GM19467 (cell line): ENCODE results near the gene RASIP1.

Experiments
- ATAC-seq: cut with Tn5 transposase; IDR thresholded peaks from one replicate; pipeline ENCODE4 v1.9.1; 2021; ENCODE audit warnings: mild to moderate bottlenecking, moderate library complexity; ENCODE audit not compliant: unreplicated experiment

RASIP1 gene

GRCh38 chr19:48755787-48756186 lies 15.4 kb upstream of the RASIP1 start:
- no peak for ATAC-seq

DNA sequence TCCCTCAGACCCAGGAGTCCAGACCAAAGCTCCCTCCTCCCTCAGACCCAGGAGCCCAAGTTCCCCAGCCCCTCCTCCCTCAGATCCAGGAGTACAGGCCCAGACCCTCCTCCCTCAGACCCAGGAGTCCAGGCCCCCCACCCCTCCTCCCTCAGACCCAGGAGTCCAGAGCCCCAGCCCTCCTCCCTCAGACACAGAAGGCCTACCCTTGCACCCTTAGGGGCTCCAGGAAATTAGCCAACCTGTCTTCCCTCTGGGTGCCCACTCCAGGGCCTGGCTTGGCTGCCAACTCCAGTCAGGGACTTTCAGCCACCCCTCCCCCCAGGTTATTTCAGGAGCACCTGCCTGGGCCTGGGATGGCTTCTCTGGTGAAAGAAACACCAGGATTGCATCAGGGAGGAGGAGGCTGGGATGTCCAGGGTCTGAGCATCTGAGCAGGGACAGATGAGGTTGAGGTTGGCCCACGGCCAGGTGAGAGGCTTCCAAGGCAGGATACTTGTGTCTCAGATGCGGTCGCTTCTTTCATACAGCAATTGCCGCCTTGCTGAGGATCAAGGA lies 14.8 kb upstream of the RASIP1 start, which contains the start of gene FGF21:
TSS of gene FGF21 (plus strand) at position 441 of the 558 bp plus-strand sequence. CDS start 713 bp downstream, outside the sequence.
- no peak for ATAC-seq

DNA sequence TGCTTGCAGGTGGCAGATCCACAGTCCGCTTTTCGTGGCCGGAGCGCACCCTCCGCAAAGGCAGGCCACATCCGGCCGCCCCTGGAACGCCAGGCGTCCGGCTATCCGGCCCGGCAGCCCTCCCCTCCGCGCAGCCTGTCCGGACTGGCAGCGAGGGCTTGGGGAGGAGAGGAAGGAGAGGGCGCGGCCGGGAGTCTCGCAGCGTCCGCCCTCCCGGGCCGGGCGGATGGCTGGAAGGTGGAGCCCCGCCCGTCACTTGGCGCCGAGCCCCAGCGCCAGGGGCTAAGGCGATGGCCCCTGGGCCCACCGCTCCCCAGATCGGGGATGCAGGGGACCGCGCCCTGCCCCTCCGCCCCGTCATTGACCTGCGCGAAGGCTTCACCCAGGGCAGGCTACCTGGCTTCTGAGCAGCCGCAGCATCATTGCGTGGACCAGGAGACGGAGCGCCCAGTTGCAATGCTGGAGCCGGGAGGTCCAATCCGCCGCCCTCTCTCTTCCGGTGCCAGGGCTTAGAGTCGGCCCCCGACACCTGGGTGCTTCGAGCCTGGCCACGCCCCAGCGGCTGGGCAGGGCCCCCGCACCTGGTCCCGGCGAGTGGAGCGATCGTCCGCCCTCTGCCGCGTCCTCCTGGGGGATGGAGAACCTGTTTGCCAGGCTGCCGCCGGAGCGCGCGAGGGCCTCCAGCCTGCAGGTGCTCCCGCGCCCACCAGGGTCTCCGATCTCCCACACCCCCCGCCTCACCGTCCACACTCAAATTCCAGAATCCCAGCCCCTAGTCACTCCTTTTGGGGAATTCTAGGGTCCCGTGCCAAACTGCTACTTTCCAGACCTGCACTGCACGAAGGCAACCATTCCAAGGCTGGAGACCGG lies 12.3 kb upstream of the RASIP1 start, which contains the start of gene FUT1:
TSS of gene FUT1 (minus strand) at position 146 of the 870 bp plus-strand sequence. CDS start 1,360 bp downstream, outside the sequence.
- no peak for ATAC-seq

DNA sequence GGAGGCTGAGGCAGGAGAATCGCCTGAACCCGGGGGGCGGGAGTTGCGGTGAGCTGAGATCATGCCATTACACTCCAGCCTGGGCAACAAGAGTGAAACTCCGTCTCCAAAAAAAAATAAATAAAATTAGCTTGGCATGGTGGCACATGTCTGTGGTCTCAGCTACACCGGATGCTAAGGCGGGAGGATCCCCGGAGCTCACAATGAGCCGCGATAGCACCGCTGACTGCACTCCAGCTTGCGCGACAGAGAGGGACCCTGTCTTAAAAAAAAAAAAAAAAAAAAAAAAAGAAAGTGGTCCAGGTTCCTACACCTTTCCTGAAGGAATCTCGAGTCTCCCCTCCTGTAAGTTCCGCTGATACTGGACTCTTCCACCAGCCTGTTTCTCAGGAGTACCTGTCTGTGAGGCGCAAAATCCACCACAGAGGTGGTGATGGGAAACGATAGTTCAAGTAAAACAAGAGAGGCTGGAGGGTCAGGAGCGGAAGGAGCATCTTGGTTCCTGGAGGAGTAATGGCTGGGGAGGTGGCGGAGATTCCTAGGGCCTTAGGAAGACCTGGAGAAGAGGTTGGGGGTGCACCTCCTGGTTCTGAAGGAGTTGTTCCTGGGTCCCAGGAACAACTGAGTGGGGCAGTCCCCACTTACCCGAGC lies 11.6 kb upstream of the RASIP1 start:
- ATAC-seq: no peak

DNA sequence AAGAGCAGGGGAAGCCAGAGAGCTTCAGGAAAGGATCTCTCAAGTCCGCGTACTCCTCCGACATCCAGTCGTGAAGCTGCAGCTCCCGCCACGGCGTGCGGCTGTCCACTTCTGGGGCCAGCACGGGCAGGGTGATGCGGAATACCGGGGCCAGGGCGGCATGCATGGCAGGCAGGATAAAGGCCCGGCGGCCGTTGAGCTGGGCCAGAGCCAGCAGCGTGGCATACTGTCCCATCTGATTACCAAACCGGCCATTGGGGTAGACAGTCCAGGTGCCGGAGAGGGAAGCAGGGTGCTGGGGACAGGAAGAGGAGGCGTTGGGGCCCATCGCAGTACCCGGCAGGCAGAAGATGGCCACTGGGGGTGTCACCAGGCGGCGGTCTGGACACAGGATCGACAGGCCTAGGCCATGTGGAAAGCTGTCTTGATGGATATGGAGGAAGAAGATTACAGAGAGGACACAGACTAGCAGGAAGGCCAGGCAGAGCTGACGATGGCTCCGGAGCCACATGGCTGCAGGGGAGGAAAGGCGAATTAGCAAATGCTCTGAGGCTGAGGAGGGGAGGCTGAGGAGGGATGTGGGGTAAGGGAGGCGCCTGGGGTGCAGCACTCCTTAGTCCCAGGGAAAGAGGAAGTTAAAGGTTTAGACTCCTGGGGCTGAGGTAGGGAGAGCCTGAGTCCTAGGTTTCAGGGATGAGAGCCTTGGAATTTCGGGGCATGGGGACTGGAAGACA lies 10.5 kb upstream of the RASIP1 start:
- ATAC-seq: no peak

DNA sequence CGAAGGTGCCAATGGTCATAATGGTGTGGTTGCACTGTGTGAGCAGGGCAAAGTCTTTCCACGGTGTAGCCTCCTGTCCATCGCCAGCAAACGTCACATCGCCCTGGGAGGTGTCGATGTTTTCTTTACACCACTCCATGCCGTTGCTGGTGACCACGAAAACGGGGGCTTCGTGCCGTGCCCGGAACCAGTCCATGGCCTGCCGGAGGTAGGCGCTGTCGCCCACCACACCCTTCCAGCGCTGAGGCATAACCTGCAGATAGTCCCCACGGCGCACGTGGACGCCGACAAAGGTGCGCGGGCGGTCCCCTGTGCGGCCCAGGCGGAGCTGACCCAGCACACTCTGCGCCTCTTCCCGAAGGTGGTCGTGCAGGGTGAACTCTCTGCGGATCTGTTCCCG lies 9.9 kb upstream of the RASIP1 start:
- no peak for ATAC-seq

- ATAC-seq: no peak
These were observed 9.3 kb upstream of the RASIP1 start for GRCh38 chr19:48749571-48750198.

- ATAC-seq: no peak
These were observed 6.5 kb upstream of the RASIP1 start, which contains the start of gene IZUMO1 for GRCh38 chr19:48746738-48747575. Gene IZUMO1, minus strand, starts transcription at chr19:48746909. Its CDS starts 1,050 bp downstream, at chr19:48745859.

DNA sequence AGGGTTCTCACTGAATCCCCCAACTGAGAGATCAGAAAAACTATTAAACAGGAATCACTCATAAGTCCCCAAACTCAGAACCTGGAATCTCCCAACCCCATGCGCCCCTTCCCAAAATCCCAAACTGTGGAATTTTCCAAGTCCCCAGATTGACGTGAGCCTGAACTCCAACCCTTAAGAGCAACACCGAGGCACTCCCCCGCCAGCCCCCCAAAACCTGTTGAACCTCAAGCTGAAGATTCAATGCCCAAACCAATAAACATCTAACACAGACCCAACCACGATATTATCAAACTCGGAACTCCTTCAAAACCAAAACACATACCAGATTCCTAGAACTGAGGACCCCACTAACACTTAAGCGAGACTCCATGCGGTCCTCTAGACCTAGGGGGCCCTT lies 5.7 kb upstream of the RASIP1 start:
- no peak for ATAC-seq

GRCh38 chr19:48745208-48745995 lies 5.0 kb upstream of the RASIP1 start:
- ATAC-seq: no peak

DNA sequence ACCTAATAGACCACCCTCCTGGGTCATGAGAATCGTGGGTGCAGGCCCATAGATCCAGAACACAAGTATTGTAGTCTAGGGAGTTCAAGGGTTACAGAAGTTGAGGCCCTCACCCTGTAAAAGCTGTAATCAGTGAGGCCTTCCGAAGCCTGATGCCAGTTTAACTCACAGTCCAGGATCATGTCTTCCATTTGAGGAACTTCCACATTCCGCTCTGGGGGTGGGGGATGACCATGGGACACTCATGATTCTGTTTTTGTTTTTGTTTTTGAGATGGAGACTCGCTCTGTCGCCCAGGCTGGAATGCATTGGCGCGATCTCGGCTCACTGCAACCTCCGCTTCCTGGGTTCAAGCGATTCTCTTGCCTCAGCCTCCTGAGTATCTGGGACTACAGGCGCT lies 1.7 kb upstream of the RASIP1 start:
- ATAC-seq: no peak

- ATAC-seq: no peak
These were observed 954 bp upstream of the RASIP1 start for GRCh38 chr19:48741129-48741999.

GRCh38 chr19:48739404-48740163 lies 826 bp downstream of the RASIP1 start:
- no peak for ATAC-seq

- peak; percentile 82 for ATAC-seq
These were observed 1.6 kb downstream of the RASIP1 start for GRCh38 chr19:48738557-48739403.

DNA sequence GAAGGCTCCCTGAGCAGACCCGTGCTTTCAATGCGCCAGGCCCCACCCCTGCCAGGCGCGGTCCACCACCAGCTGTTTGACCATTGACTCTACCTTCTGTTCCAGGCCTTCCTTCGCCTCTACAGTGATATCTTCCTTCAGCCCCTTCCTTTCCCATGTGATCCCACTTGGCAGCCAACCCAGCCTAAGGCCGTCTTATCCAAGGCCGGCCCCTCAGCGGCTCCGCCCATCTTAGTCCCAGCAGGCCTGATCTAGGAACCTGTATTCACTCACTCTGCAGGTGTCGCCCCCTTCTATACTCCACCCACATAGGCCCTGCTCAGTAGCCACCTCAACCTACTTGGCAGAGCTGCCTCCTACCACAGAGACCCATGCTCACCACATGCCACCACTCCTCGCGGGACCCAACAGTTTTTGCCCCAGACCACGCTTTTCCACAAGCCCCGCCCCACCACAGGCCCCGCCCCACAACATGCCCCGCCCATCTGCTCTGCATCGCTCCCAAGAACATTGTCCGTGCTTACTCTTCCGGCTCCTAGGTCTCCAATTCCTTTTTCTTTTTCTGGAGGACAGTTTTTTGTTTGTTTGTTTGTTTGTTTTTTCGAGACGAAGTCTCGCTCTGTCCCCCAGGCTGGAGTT lies 2.9 kb downstream of the RASIP1 start:
- ATAC-seq: no peak
